GM08714 (cell line): Measurements from ENCODE around the gene CHST6.
A peak's percentile ranks its signal among the peaks of the same experiment; 100 is the strongest.
"Not testable (repeated sequence)": the region's sequence is repeated elsewhere in the genome, so short reads cannot be mapped to it uniquely, and the experiment has no call there.

Experiments
- H3K4me3 ChIP-seq: fragments of 200-500 bp; sonication (Bioruptor generic); 2 replicates; pipeline ENCODE4 v1.5.1; 2014; ENCODE audit warnings: mild to moderate bottlenecking, low read length, inconsistent platforms
- ZNF274 ChIP-seq: IDR thresholded peaks from 2 replicates; pipeline ENCODE4 v1.6.1; 2012; ENCODE audit warnings: mild to moderate bottlenecking, low read depth, low read length

The CHST6 gene

DNA sequence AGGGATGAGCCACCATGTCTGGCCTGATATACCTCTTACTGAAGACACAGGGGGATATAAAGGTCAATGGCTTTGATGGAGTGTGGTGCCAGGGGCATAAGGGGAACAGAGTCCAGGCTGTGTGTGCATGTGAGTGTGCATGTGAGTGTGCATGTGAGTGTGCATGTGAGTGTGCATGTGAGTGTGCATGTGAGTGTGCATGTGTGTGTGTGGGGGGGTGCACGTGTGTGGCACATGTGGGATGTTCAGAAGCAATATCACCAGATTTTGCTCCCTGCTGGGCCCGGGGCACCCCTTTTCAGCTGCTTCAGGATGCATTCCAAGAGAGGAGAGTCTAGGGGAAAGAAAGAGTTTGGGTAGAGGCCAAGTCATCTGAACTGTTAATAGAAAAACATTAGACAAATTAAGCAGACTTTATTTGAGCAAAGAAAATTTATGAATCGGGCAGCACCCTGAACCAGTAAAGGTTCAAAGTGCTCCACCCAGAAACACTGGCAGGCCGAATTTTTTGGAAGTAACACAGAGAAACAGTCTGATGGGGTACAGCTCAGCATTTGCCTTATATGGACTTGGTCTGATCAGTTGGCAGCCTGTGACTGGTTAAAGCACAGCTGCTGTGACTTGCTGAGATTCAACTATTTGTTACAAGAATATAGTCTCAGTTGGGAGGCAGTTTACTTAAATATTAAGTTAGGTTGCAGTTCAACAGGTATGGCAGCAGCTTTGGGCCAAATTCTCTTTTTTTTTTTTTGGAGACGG lies 31.0 kb upstream of the CHST6 start:
- no peak overlapping the region for H3K4me3 ChIP-seq
- TF ChIP-seq ZNF274 = no peak

- TF ChIP-seq ZNF274 = no peak
- no peak overlapping the region for H3K4me3 ChIP-seq
These were observed 23.9 kb upstream of the CHST6 start for GRCh38 chr16:75519175-75519574.

DNA sequence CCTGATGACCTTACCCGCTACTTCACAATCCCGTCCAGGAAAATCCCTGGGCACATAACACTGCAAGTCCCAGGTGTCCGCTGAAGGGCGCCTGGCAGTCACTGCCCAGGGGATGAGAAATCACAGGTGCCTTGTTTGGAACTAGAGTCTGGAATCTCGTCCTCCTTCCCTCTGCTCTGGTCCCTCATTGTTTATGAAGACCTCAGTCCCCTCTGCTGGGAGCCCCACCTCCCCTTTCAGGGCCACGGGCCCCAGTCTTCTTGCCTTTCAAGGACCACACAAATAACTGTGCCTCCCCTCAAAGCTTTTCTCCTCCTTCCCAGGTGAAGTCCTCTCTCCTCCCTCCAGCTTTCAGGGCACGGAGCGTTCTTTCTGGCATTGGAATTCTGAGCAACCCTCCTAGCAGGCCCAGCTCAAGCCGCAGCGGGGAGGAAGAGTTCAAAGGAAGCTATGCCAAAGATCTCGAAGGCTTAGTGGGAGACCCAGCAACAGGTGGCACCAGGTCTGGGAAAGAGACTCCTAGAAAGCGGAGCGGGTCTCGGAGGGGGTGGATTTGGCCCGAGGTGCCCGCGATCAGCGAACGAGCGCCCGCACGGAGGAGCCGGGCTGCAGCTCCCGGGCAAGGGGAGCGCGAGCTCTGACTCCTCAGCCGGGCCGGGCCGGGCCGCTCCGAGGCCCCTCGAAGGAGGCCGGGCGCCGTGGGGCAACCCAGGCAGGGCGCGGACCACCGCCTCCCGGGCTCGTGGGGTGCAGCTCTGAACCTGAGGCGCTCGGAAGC lies 21.1 kb upstream of the CHST6 start:
- peak overlapping the region; percentile 78; the same call in 1 of the 2 replicates for H3K4me3 ChIP-seq

- H3K4me3 ChIP-seq = no peak overlapping the region
- no peak for TF ChIP-seq ZNF274
These were observed 19.1 kb upstream of the CHST6 start for GRCh38 chr16:75514296-75514695.

- H3K4me3 ChIP-seq = no peak overlapping the region
- TF ChIP-seq ZNF274 = no peak
These were observed 11.3 kb upstream of the CHST6 start for GRCh38 chr16:75506574-75506973.

DNA sequence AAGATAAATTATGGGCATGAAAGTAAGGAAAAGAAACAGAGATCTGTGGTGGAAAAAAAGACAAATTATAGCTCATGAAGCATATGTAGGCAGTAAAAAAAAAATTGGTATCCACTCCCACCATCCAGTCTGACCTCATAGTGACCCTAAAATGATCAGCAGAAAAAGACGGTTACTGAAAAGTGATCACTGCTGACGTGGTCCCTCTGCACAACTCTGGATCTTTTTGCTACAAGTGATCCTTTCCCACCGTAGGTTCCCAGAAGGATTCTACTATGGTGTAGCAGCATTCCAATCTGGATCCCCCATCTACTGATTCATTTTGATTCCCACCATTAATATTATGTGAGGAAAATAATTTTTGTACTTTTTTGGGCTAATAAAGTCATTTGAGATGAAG lies 10.9 kb upstream of the CHST6 start:
- no peak for TF ChIP-seq ZNF274
- H3K4me3 ChIP-seq = no peak overlapping the region

GRCh38 chr16:75503801-75504200 lies 8.6 kb upstream of the CHST6 start:
- no peak for TF ChIP-seq ZNF274
- H3K4me3 ChIP-seq = no peak overlapping the region

DNA sequence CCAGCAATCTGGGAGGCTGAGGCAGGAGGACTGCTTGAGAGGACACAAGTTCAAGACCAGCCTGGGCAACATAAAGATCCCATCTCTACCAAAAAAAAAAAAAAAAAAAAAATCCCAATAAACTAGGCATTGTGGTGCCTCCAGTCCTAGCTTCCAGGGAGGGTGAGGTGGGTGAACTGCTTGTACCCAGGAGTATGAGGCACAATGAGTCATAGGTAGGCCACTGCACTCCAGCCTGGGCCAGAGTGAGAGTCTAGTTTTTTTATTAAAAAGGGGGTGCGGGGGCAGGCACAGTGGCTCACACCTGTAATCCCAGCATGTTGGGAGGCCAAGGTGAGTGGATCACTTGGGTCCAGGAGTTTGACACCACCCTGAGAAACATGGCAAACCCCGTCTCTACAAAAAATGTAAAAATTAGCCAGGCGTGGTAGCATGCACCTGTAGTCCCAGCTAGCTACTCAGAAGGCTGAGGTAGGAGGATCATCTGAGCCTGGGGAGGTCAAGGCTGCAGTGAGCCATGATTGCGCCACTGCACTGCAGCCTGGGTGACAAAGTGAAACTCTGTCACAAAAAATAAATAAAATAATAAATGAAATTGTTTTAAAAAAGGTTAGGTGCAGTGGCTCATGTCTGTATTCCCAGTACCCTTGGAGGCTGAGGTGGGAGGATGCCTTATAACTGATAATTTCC lies 7.8 kb upstream of the CHST6 start:
- TF ChIP-seq ZNF274 = no peak
- H3K4me3 ChIP-seq = no peak overlapping the region

GRCh38 chr16:75501820-75502219 lies 6.6 kb upstream of the CHST6 start:
- not testable (repeated sequence) for H3K4me3 ChIP-seq

- no peak for TF ChIP-seq ZNF274
- no peak overlapping the region for H3K4me3 ChIP-seq
These were observed 6.1 kb upstream of the CHST6 start for GRCh38 chr16:75501359-75501758.

DNA sequence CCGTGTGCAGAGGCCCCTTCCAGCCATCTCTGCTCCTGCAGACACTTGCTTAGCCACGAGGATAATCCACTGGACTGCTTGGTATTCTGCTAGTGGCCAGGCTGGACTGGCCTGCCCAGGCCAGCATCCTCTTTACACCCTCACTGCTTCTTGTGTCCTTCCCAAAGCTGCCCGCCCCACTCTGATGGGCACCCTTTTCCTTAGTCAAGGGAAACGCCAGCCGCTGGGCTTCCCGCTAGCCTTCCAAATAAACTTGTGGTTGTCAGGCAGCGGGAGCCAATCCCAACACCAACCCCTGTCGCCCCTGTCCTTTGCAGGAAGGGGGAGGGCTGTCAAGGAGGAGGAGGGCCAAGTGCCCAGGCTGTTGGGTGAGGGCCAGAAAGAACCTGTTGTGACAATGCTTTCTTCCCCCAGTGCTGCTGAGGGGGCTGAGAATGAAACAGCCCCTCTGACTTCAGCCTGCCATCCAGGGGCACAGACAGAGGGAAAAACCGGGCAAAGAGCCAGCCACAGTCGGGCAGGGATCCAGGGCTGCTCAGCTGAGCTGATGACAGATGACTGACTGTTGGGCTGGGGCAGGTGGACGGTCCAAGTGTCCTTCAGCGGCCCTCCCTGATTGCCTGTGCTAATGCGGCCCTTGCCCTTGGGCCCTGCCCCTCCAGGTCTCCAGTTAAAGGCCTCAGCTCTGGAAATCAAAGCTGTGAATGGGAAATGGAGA lies 3.5 kb upstream of the CHST6 start:
- not testable (repeated sequence) for H3K4me3 ChIP-seq

DNA sequence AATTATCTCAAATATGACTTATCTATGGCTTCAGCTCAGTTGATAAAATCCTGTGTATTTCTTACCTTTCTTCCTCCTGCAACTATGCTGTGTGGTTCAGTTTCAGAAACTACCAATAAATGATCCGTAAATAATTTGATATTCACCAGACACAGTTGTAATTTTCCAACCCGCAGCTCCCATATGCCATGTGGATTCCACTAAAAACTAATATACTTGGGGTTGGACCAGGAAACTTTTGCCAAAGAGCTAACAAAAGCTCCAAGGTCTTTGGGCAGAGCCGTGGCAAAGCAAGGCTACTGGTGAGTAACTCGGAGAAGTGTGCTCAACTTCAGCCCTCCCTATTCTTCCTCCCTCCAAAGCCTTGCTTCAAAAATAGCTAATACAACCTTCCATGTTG lies 2.3 kb upstream of the CHST6 start:
- no peak overlapping the region for H3K4me3 ChIP-seq
- no peak for TF ChIP-seq ZNF274

- no peak for TF ChIP-seq ZNF274
- H3K4me3 ChIP-seq = peak overlapping the region; percentile 16; the same call in 1 of the 2 replicates
These were observed 573 bp downstream of the CHST6 start for GRCh38 chr16:75494661-75495075.

GRCh38 chr16:75494184-75494583 lies 1.1 kb downstream of the CHST6 start:
- no peak overlapping the region for H3K4me3 ChIP-seq
- TF ChIP-seq ZNF274 = no peak

DNA sequence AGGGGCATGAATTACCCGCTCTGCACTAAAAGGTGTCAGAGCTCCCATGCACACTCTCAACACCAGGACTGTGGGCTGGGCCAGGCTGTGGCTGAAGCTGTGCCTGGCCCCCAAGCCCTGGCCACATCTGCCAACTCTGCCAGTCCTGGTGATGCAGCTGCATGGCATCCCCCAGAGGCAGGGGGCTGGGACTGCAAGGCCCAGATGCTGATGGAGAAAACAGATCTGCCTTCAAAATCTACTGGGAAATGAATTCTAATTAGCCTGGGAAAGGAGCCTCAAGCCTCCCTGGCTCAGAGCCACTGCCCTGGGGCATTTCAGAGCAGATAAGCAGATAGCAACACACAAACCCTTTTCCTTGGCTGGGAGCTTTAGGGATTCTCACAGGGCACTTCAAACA lies 3.4 kb downstream of the CHST6 start:
- no peak for TF ChIP-seq ZNF274
- H3K4me3 ChIP-seq = no peak overlapping the region
